Measurements from ENCODE around the gene CHID1.

CHID1 gene

DNA sequence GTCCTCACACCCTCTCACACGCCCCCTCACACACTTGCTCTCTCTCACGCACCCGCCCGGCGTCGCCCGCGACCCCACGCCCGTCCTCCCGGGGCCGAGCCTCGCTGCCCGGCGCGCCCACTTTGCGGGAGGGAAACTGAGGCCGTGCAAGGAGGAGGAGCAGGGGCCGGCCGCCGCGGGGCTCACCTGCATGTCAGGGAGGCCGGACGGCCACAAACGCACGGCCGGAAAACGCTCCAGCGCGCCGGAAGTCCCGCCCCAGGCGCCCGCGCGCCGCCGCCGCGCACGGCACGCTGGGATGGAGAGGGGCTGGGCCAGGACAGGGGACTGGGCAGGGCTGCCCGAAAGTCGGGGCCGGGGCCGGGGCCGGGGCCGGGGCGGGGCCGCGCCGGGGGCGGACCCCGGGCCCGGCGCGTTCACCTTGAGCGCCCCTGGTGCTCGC, at the start of gene CHID1:
CHID1 (minus strand) TSS at position 222 of the 442 bp plus-strand sequence. CDS start 5,994 bp downstream, outside the sequence.
- DNase-seq: peak; percentile 90

DNA sequence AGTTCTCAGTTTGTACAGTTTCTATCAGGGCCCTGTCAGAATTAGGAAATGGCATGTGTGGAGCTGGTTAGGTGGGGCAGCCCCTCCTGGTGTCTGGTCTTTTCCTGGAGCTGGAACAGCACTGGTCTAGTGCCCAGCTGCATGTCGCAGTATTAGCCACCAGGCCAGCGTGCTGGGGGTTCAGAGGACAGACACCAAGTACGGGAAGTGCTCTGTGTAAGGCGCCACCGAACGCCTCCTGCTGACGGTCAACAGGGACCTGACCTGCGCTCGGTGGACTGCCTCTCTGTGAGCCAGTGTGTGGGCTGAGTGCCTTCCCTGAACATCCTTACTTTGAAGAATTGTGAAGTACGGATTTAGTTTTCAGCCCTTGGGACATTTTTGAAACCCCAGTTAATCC, 49.0 kb upstream of the CHID1 start:
- no peak for DNase-seq

DNA sequence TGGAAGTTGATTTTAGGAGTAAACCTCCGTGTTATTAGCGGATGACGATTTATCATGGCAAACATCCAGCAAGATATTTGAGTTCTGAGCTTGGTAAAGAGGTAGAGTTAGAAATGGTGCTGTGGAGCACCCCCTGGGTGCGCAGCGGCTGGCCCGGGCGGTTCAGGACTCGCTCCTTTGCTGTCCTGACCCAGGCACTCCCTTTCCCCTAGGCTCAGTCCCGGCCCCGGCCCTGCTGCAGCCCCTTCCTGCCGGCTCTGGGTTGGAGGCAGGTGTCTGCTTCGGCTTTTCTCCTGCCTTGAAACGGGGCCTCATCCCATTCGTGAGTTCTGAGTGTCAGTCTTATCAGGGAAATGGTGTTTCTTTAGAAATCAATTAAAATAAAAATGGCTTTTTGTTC, 48.4 kb upstream of the CHID1 start:
- DNase-seq: no peak

- DNase-seq: no peak
These were observed 47.5 kb upstream of the CHID1 start for GRCh38 chr11:958101-958500.

DNA sequence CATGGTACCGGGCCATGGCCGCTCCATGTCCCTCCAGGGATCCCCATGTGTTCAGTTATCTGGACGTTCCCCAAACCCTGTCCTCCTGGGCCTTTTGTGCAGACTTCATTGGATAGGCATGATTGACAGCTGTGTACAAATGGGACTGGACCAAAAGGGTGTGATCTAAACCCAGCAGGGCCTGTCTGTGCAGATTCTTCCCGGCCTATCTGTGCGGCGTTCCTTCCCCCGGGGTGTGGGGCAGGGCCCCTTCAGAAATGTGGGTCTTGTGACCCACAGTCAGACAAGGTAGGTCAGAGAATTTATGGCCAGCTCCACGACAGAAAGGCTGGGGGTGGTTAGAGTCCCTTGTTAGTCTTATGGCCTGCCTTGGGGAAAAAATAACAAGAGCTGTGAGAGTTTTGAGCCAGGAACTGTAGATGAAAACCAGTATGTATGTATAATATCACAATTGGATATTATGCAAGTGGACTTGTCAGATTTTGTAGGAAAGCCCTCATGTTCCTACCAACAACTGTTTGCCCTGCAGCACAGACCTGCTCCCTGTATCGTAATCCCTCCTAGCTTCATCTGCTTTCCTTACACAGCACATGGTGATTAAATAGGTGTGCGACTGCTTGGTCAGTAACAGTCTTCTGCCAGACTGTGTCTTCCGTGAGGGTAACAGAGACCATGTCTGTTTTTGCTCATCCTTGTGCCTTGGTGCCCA, 46.8 kb upstream of the CHID1 start:
- DNase-seq: no peak

- no peak for DNase-seq
These were observed 44.8 kb upstream of the CHID1 start for GRCh38 chr11:955154-956063.

- no peak for DNase-seq
These were observed 44.0 kb upstream of the CHID1 start for GRCh38 chr11:954392-955153.

- no peak for DNase-seq
These were observed 42.9 kb upstream of the CHID1 start for GRCh38 chr11:953512-953911.

- no peak for DNase-seq
These were observed 42.1 kb upstream of the CHID1 start for GRCh38 chr11:952406-953385.

DNA sequence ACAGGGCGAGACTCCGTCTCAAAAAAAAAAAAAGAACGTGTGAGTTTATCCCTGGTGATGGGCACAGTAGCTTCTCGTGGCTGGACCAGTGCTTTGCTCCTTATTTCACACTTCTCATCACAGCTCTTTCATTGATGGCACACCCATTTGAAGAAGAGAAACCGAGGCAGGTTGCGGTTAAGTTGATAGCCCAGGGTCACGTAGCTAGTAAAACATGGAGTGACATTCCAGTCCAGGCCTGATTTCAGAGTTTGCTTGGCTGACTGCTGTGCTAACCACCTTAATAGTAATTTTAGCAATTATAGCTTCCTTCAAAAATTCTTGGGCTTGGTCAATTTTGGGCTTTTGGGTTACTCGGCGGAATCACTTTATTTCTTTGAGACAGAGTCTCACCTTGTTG, 40.9 kb upstream of the CHID1 start:
- no peak for DNase-seq

DNA sequence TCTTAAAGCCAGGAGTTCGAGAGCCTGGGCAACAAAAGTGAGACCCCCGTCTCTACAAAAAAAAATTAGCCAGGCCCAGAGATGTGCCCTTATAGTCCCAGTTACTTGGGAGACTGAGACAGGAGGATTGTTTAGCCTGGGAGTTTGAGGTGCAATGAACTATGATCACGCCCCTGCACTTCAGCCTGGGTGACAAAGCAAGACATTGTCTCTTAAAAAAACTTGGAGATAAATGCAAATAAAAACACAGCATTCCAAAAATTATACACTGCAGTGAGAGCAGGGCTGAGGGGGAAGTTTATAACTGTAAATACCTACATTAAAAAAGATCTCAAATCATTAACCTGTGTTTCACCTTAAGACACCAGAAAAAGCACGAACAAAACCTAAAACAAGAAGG, 37.1 kb upstream of the CHID1 start:
- no peak for DNase-seq

DNA sequence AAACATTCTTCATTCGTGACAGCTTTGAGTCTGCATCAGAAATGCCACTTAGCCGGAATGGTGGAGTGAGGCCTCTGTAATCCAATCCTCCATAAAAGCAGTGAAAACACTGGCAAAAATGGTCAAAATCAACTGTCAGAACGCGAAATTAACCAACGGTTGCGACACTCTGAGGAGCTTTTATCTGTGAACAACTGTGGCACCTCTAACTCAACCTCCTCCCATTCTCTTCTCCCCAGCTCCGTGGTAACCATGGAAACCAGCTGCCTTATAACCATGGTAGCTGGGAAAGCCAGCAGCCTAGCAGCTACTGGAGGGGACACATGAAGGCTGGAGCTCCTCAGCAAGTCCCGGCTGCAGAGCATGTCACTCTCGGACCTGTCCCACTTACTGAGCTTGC, 35.4 kb upstream of the CHID1 start:
- no peak for DNase-seq

- no peak for DNase-seq
These were observed 34.3 kb upstream of the CHID1 start for GRCh38 chr11:944711-945470.

GRCh38 chr11:942823-943222, 32.2 kb upstream of the CHID1 start:
- DNase-seq: no peak

DNA sequence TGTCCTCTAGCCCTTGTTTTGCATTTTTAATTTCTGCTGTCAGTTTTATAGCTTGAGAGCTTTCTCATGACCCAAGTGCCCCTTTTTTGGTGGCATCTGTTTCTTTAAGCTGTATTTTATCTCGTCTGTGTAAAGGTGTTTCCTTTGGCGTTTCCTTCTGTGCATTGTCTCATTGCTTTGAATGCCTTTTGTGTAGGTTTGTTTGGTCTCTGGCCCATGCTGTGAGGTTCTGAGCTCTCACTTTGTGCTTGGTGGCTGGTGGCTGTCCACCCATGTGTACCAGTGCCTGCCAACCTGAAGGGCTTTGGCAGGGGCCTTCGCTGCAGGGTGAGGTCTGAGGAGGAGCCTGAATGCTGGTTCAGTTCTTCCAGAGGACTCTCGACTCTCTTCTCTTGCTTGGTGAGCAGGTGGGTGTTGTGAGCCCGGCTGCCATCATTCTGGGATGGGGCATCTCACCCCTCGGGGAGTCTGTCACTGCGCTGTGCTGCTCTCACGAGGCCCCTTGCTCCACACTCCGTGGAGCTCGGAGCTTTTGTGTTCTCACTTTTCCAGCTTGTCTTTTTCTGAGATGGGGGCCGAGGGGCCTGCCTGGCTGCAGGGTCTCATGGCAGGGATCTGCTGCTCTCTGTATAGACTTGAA, 30.0 kb upstream of the CHID1 start:
- no peak for DNase-seq

DNA sequence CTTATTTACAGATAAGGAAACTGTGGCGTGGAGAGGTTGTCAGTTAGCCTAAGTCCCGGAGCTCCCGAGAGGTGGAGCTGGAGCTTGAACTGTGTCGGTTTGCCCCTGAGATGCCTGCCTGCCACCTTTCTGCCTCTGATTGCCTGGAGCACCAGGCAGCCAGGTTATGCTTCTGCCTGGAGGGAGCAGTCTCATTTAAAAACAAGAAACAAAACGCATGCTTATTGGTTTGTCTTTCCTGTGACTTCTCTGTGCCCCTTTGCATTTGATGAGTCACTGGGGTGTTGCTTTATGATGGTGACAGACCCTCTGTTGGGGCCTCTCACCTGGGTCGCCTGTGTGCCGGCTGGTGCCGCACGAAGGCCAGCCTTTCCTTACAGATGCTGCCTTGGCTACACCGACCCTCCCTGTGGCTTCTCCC, 27.2 kb upstream of the CHID1 start:
- DNase-seq: no peak

GRCh38 chr11:936199-936598, 25.6 kb upstream of the CHID1 start:
- no peak for DNase-seq

GRCh38 chr11:934527-934926, 23.9 kb upstream of the CHID1 start:
- no peak for DNase-seq

DNA sequence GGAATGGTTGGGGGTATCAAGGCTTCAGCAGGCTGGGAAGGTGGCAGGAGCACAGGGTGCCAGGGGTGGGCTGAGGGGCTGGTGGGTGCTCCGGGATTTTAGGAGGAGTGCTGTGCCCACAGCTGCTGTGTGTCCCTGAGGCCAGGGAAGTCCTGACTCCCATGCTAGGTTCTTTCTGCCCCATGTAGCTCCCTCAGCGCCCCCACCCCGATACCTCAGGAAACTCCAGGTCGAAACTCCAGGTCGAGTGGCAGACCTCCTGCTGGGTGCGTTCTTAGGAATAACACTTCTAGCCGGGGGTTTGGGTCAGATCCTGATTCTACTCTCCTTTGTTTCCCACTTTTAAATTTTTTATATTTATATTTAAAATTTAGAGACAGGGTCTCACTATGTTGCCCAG, 23.3 kb upstream of the CHID1 start:
- no peak for DNase-seq

GRCh38 chr11:933142-933851, 22.7 kb upstream of the CHID1 start:
- no peak for DNase-seq

Data from activated CD4-positive, CD25-positive, alpha-beta regulatory T cell treated with anti-CD3 and anti-CD28 coated beads, Interleukin-2, amount 50 U/mL, for 72 hours (primary cell).